Neural crest cell (in vitro differentiated cells): ENCODE data around the gene HAT1. TPM values are rescaled to one million over a fixed set of nuclear protein-coding genes. Genes with fewer than 3 reads are reported as not detected.

Source experiments
- DNase-seq: peaks from one replicate; pipeline ENCODE4 v3.0.0; 2021; ENCODE audit warnings: low read depth, mixed read lengths, low spot score
- H3K27ac Mint-ChIP-seq: one replicate; pipeline ENCODE4 v1.8.0; 2021; ENCODE audit warnings: mild to moderate bottlenecking, mixed read lengths; ENCODE audit not compliant: unreplicated experiment
- H3K27me3 Mint-ChIP-seq: 2 replicates; pipeline ENCODE4 v1.8.0; 2021; ENCODE audit warnings: low read depth, mild to moderate bottlenecking, mixed read lengths
- H3K36me3 Mint-ChIP-seq: 2 replicates; pipeline ENCODE4 v1.8.0; 2021; ENCODE audit warnings: low read depth, mild to moderate bottlenecking, mixed read lengths
- H3K4me1 Mint-ChIP-seq: 2 replicates; pipeline ENCODE4 v1.8.0; 2021; ENCODE audit warnings: mixed read lengths
- H3K4me3 Mint-ChIP-seq: one replicate; pipeline ENCODE4 v1.8.0; 2021; ENCODE audit warnings: mild to moderate bottlenecking, mixed read lengths
- H3K9me3 Mint-ChIP-seq: 2 replicates; pipeline ENCODE4 v1.8.0; 2021; ENCODE audit warnings: mixed read lengths
- total RNA-seq: library from RNA; stranded (reverse); gene quantifications from 2 replicates; pipeline ENCODE4 v1.2.1, GENCODE V29; 2021
- TF ChIP-seq, protein P1 (sequence below): fragments of 200-600 bp; sonication (generic); conservative IDR thresholded peaks from 2 replicates; pipeline ENCODE4 v1.5.0; 2021; ENCODE audit warnings: antibody characterized with exemption, mild to moderate bottlenecking

Gene HAT1
- total RNA-seq, 1 donor from 2014 or later: 70.8 TPM

DNA sequence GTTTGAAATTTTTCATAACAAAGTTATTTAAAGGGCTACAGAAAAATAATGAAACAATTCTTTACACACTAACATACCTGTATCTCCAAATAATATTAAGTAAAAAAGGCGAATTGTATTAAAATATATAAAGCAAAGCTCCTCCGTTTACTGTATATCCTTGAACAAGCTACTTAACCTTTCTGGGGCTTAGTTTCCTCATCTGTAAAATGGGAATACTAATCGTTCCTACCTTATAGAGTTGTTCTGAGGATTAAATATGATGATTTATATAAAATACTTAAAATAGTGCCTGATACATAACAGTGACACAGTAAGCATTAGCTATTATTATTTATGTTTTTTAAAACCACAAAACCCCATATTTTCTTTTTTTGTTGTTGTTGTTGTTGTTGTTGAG, 41.5 kb upstream of the HAT1 start:
- no peaks in the 10 kb centered on the region for H3K36me3 Mint-ChIP-seq
- H3K9me3 Mint-ChIP-seq: no peaks in the 10 kb centered on the region
- H3K4me1 Mint-ChIP-seq: peaks cover 9% of the 10 kb centered on the region
- H3K4me3 Mint-ChIP-seq: no peak overlapping the region
- TF ChIP-seq, protein P1, sequence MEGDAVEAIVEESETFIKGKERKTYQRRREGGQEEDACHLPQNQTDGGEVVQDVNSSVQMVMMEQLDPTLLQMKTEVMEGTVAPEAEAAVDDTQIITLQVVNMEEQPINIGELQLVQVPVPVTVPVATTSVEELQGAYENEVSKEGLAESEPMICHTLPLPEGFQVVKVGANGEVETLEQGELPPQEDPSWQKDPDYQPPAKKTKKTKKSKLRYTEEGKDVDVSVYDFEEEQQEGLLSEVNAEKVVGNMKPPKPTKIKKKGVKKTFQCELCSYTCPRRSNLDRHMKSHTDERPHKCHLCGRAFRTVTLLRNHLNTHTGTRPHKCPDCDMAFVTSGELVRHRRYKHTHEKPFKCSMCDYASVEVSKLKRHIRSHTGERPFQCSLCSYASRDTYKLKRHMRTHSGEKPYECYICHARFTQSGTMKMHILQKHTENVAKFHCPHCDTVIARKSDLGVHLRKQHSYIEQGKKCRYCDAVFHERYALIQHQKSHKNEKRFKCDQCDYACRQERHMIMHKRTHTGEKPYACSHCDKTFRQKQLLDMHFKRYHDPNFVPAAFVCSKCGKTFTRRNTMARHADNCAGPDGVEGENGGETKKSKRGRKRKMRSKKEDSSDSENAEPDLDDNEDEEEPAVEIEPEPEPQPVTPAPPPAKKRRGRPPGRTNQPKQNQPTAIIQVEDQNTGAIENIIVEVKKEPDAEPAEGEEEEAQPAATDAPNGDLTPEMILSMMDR: no peak
- H3K27ac Mint-ChIP-seq: no peak overlapping the region
- H3K27me3 Mint-ChIP-seq: no peaks in the 10 kb centered on the region
- no peak for DNase-seq

DNA sequence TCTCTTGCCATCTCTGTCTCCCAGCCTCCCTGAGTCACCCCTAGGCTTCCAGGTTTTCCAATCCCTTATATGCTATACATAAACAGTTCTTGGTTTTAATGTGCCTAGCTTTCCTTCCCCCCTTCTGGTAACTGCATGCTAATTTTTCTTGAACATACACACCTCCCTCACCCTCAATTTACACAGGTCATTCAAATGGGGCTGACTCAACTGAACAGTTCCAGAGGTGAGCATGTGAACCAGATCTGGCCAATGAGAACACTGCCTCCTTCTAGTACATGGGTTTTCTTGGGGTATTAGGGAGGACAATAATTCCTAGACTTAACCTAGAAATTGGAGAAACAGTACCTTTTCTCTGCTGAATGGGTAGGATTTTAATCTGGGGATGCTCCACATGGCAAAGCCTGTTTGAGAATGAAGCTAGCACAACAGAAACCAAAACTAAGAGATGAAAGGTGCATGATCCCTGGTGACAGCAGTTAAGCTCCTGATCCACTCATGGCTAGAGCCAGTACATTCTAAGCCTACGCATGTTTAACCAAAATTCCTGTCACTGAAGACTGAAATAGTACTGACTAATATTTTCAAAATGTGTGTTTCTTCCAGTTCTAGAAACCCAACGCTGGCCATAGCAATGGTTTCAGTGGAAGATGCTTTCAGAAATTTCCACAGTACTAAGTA, 40.0 kb upstream of the HAT1 start:
- H3K4me3 Mint-ChIP-seq: no peak overlapping the region
- DNase-seq: no peak
- no peaks in the 10 kb centered on the region for H3K36me3 Mint-ChIP-seq
- peaks cover 9% of the 10 kb centered on the region for H3K4me1 Mint-ChIP-seq
- TF ChIP-seq, protein P1: no peak
- no peak overlapping the region for H3K27ac Mint-ChIP-seq
- no peaks in the 10 kb centered on the region for H3K9me3 Mint-ChIP-seq
- no peaks in the 10 kb centered on the region for H3K27me3 Mint-ChIP-seq

DNA sequence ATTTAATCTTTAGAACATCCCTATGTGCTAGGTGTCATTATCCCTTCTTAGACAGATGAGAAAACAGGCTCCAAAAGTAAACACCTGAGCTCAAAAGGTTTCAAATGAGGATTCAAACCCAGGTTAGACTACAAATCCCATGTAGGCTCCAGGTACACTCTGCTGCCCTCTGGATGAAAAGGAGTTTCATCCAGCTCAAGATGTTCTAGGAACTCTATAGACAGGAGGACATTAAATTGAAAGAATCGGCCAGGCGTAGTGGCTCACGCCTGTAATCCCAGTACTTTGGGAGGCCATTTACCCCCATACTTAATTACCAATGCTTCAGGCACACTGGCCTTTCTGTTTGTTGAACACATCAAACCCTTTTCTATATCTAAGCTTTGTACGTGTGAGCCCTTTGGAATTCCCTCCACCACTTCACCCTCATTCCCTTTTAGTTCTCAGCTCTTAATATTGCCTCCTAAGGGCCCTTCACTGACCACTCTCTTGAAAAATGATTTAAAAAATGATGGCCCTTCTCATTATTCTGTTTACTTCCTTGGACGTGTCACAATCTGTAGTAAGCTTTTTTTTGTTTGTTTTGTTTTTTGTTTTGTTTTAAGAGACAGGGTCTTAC, 38.9 kb upstream of the HAT1 start:
- H3K27ac Mint-ChIP-seq: no peak overlapping the region

DNA sequence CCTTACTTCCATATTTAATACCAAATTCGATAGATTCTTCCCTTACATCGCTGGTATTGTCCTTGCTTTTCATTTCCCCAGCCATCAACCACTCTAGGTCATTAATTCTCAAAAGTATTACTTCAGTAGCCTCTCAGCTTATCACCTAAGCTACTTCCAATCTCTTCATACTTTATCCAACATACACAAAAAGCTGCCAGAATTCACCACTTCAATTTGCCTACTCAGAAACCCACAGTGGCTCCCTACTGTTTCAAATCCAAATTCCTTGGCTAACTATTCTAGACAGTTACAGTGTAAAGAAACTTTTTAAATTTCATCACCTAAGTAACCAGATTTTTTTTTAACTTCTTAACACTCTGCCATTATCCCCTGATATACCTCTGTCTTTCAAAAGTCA, 32.9 kb upstream of the HAT1 start:
- H3K9me3 Mint-ChIP-seq: no peaks in the 10 kb centered on the region
- H3K27me3 Mint-ChIP-seq: no peaks in the 10 kb centered on the region
- TF ChIP-seq, protein P1: no peak
- H3K27ac Mint-ChIP-seq: no peak overlapping the region
- H3K4me3 Mint-ChIP-seq: no peak overlapping the region
- no peak for DNase-seq
- peaks cover 2% of the 10 kb centered on the region for H3K36me3 Mint-ChIP-seq
- peaks cover 22% of the 10 kb centered on the region for H3K4me1 Mint-ChIP-seq

More for the DNA sequence above, 38.9 kb upstream of the HAT1 start:
- H3K4me3 Mint-ChIP-seq: no peak overlapping the region
- H3K4me1 Mint-ChIP-seq: peaks cover 7% of the 10 kb centered on the region
- TF ChIP-seq, protein P1: no peak
- no peaks in the 10 kb centered on the region for H3K9me3 Mint-ChIP-seq
- H3K27me3 Mint-ChIP-seq: no peaks in the 10 kb centered on the region
- no peaks in the 10 kb centered on the region for H3K36me3 Mint-ChIP-seq
- no peak for DNase-seq

DNA sequence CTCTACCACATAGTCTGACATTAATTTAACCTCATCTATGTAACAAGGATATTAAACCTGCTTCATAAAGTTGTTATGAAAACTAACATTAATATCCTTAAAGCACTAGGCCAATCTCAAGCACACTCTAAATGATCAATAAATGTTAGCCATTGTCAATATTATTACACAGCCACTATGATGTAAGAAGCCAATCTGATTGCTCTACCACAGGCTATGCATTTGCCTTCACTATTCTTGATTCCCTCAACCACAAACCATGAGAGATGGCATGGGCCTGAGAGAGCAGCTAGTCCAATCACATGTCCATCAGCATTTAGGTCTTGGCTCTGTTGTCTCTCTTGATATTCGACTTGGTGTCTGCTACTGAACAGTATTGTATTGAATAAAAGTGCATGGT, 32.5 kb upstream of the HAT1 start:
- Mint-ChIP-seq H3K27ac (no peak overlapping the region), H3K9me3 (no peaks in the 10 kb centered on the region), H3K4me1 (peaks cover 26% of the 10 kb centered on the region), H3K4me3 (no peak overlapping the region), H3K36me3 (peaks cover 2% of the 10 kb centered on the region), H3K27me3 (no peaks in the 10 kb centered on the region)
- DNase-seq: no peak
- TF ChIP-seq, protein P1: no peak
